Measurements from ENCODE around the gene POLD3. TPM values are rescaled to one million over a fixed set of nuclear protein-coding genes. Genes with fewer than 3 reads are reported as not detected.
"Not testable (repeated sequence)": the region's sequence is repeated elsewhere in the genome, so short reads cannot be mapped to it uniquely, and the experiment has no call there.

POLD3 gene
- polyA plus RNA-seq, 10 donors, result 11.1 to 20.8 (median 14.4) TPM

DNA sequence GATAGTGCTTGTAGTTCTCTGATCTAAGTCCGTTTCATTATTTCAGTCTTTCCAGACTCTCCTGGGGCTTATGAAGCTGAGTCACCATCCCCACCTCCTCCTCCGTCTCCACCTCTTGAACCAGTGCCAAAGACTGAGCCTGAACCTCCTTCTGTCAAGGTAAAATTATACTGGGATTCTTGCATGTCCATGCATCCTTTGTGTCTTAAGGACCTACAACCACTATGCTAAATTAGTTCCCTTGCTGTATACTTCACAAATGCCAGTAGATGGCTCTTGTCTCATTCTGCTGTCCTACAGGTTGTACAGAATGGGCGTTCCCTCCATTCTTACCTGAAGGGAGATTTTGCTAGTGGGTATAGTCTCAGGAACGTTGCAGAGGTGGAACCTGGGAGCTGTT is 42.2 kb downstream of the POLD3 start:
- no peak for DNase-seq

DNA sequence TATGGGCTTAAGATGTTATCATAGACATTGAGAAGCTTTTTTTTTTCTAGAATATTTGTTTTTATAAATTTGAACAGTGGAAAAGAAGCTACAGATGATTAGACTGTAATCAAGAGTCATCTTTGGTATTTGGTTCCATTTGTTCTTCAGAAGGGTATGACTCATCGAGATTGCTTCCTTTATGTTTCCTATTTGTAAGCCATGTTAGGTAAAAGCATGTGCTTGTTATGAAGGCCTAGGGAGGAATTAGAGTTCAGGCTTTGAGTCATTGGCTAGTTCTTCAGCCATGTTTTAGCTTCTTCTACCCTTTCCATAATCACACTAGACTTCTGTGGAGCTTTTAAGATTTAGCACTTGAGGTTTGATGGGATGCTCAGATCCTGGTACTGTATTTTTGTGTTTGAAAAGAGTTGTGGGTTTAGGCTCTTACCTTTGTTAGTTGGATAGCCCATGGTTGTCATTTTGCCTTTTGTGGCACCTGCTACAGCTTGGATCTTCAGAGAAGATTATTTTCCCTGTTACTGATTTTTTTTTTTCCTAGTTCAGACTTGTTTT is 44.3 kb downstream of the POLD3 start:
- DNase-seq, result peak in 1 of 3 donors; percentile 59

DNA sequence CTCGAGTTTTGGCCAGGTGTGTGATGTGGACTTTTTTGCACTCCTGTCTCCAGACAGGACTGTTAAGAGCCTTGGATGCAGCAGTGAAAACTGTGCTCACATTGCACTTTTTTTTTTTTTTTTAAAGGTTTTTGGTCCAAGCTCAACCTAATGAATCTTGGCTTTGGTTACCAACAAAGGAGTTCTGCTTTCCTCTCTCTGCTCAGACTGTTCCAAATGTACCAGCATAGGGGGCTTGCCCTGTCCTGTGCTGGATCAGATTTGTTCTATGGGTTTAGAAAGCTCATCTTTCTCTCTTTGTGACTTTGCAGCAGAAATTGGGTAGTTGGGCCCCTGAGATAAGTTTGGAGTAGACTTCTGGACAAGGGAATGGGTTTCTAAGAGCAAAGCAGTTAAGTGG is 45.3 kb downstream of the POLD3 start:
- DNase-seq, result no peak

DNA sequence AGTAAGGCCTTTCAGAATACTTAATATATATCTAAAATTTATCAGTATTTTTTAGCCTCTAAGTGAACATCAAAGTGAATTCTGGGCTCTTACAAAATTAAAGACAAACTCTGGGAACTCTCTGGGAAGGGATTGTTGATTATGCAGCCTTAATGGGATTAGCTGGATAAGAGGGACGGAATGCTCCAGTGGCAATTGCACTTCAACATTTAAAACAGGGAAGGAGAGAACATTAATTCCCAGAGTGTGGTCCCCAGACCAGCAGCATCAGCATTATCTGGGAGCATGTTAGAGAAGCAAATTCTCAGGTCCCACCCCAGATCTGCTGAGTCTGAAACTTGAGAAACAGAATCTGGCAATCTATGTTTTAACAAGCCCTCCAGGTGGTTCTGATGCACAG is 46.5 kb downstream of the POLD3 start:
- no peak for DNase-seq

DNA sequence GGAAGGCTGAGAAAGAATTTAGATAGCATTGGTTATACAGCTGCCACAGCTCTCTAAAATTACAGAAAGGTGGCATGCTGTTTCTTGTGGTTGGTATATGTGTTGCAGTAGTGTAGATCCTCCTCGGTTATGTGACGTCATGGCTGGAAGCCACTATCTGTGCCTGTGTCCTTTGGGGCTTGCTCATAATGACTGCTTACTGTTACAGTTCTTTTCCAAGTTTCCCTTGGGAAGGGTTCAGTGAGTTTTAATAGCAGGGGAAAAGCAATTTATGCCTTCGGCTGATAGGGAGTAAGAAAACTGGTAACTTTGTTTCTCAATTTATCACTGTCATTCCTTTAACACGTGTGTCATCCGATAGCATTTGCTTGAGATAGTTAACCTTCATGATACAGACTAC is 47.2 kb downstream of the POLD3 start:
- no peak for DNase-seq

DNA sequence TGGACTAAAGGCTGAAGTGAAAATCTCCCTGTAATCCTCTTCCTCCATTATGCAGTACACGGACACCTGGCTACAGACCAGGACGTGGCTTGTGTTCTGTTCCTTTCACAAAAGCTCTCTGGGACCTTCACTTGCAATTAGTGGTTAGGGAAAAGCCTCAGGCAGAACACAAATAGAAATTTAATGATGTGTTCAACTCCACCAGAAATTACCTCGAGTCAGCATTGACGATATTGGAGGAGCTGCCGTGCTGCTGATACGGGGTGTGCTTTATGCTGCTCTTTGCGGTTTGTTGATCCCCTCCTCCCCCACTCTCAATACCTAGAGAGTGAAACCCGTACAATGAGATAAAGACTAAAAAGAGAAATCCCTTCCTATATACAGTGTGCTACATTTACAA is 48.9 kb downstream of the POLD3 start:
- DNase-seq, result no peak

DNA sequence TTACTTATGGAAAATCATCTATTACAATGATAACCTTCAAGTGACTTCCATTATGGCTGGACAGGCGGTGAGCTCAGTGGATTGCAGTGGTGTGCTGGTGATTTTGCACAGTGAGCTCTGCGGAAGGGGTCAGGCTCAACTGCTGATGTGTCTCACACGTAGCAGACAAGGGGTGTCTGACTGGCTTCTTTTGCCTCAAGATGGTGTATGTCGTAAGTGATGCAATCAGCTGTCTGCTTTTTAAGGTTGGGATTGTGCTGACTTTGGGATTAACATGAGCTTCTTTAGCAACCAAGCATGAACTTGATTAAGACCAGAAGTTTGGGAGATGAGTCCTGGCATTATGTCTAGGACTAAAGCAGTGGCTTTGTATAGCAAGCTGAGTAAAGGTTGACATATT is 49.5 kb downstream of the POLD3 start:
- DNase-seq, result no peak

DNA sequence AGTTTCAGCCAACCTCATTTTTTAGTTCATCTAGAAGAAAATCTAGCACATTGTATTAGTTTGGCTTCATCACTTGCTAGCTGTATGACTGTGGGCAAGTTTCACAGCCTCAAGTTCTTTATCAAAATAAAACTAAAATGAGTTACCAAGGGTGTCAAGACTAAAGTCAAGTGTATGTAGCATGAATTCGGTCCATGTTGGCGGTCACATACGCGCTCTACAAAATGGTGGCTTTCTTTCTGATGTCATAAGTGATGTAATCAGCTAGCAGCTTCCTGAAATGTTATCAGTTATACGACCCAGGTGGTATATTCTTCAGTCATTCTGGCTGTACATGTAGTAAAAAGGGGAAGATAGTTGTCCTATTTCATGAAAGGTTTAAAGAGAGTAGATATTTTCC is 50.5 kb downstream of the POLD3 start:
- DNase-seq, result no peak

DNA sequence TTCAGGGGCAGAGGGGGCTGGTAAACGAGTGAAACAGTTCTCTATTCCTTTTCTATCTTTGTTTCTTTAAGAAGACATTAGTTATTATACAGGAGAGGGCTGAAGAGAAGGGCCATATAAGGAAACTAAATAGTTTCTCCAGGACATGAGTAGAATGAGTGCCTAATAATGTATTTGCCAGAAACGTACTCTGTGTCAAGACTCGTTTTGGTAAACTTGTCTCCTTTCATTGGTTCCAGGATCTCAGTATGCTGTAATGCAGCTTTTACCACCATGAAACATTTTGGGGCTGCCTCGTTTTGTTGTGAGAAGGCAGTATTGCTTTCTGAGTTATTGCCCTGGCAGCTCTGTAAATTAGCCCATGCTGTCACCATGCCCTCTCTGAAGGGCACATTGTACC is 51.7 kb downstream of the POLD3 start:
- DNase-seq, result no peak

DNA sequence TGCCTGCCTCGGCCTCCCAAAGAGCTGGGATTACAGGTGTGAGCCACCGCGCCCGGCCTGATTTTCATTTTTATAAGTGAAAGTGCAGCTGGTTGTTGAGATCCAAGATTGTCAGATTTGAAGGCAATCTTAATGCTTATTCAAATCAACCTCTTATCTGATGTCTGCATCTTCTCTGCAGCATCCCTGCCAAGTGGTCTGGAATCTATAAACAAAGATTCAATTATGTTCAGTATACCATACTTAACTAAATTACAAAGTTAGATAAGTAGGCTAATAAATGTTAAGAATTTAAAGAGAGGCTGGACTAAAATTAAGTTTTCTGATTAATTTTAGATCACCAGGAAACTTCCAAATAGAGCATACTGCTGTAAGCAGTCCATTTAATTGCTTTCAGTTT is 53.8 kb downstream of the POLD3 start:
- no peak for DNase-seq

DNA sequence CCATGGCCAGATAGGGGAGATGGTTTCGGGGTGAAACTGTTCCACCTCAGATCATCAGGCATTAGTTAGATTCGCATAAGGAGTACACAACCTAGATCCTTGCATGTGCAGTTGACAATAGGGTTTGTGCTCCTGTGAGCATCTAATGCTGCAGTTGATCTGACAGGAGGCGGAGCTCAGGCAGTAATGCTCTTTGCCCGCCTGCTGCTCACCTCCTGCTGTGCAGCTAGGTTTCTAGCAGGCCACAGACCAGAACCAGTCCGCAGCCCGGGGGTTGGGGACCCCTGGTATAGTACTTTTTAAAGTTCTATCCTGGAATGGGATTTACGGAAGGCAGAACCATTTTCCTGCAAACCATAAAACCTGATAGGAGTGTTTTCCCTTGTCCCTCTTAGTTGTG is 54.6 kb downstream of the POLD3 start:
- DNase-seq, result no peak

DNA sequence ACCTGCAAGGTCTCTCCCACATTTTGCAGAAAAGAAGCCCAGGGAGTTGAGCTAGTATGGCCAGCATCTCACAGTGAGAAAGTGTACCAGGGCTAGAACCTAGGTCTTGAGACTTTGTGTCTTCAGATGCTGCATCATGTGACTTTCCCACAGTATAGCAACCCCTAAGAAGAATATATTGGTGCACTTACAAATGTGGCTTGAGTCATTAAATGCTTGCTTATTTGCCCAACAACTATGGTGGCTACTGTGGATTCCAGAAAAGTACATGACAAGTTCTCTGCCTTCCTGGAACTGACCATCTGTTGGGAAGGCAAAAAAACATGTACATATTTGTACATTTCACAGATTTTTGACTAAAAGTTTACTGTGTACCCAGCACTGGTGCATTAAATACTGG is 55.0 kb downstream of the POLD3 start:
- DNase-seq, result no peak

DNA sequence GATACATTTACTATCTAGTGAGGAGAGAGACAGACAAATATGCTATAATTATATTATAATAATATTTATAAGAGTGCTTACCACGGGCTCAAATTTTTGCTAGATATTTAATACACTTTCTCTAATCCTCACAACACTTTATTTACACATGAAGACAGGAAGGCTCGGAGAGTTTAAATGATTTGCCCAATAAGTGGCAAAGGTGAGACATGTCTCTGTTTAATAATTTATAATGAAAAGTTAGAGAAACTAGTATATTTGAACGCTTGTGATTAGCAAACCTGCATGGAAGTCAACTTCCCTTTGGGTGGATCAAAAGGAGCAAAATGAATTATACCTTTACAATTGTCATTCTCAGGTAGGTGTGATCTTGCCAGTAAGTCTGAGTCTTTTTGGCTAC is 55.4 kb downstream of the POLD3 start:
- DNase-seq, result no peak

DNA sequence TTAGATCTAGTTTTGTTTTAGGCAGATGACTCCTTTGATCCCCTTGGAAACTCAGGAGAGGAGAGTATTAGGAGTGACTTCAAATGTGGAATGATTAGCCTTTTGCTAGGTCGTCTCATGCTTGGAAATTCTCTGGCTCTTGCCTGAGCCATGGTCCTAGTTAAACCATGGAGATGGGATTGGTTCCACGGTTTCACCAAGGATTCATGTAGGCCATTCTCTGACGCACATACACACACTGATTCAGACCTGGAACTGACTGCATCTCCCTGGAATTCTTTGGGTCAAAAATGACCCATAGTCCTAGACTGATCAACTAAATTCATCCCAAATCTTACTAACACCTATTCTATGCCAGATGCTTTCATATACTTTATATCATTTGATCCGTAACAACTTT is 56.5 kb downstream of the POLD3 start:
- DNase-seq, result no peak

DNA sequence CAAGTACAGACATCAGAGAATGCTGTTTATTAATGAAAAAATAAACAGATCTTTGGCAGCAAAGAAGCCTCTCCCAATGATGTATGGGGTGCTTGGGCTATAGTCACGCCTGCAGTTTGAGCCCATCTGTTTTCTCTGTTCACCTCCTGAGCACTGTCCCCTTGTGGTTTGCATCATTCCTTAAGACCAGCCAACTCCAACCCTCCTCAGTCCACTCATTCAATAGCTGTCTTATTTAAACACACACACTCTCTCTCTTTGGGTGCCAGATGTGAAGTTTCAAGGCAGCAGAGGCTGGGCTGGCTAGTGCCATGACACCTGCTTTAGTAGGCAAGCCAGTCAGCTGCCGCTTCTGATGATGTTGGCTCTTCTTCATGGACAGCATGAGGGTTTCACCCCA is 58.1 kb downstream of the POLD3 start:
- DNase-seq, result peak; percentile 45 to 91 (median 76)

DNA sequence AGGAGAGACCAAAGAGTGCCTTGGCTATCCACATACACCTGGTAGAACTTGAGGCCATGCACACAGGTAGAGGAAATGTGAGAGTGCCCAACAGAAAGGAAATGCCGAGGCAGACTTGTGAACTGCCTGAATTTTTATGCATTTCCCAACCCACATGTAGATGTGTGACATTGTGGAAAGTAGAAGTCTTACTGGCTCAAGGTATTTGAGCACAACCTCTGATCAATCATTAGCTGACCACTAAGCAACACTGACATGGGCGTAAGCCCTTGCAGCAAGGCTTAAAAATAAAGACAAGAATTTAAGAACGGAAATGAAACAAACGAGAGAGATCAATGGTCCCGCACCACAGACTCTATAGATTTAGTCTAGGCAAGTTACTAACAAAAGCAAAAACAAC is 62.6 kb downstream of the POLD3 start:
- no peak for DNase-seq

DNA sequence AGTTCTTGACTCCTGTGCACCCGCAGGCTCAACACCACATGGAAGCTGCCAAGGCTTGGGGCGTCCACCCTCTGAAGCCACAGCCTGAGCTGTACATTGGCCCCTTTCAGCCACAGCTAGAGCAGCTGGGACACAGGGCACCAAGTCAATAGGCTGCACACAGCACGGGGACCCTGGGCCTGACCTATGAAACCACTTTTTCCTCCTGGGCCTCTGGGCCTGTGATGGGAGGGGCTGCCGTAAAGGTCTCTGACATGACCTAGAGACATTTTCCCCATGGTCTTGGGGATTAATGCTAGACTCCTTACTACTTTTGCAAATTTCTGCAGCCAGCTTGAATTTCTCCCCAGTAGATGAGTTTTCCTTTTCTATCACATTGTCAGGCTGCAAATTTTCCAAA is 66.7 kb downstream of the POLD3 start:
- DNase-seq, result not testable (repeated sequence)

DNA sequence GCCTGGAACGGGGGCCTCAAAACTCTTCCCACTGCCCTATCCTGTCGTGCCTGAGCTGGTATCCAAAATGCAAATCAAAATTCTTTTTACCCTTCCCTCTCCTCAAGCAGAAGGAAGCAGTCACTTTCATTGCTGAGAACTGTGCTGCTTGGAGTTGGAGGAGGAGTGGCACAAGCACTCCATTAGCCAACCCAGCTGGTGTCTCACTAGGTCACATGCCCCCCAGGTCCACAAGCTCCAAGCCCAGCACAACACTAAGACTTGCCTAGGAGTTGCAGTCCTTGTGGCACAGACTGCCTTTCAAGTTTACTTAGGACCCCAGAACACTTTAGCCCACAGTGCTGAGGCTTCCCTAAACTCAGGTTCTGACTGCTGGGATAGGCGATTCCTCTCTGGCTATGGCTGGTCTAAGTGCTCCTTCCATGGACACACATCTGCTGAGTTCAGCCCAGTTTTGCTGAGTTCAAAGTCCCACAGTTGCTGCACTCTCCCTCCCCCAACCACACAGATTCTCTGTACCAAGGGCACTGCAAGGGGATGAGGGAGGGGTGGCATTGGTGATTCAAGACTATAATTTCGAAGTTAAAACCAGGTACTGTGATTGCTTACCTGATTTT is 70.2 kb downstream of the POLD3 start:
- no peak for DNase-seq

DNA sequence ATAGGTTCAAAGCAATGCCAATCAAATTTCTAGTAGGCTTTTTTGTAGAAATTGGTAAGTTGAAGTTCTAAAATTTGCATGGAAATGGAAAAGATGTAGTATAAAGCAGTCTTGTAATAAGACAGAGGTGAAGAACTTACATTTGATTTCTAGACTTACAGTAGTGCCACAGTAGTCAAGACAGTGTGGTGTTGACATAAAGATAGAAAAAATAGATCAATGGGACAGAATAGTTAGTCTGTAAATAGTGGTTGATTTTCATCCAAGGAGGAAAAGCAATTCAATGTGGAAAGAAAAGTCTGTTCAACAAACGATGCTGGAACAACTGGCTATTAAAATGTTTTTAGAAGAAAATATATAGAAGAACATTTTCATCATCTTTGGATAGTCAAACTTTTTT is 70.9 kb downstream of the POLD3 start:
- DNase-seq, result no peak

DNA sequence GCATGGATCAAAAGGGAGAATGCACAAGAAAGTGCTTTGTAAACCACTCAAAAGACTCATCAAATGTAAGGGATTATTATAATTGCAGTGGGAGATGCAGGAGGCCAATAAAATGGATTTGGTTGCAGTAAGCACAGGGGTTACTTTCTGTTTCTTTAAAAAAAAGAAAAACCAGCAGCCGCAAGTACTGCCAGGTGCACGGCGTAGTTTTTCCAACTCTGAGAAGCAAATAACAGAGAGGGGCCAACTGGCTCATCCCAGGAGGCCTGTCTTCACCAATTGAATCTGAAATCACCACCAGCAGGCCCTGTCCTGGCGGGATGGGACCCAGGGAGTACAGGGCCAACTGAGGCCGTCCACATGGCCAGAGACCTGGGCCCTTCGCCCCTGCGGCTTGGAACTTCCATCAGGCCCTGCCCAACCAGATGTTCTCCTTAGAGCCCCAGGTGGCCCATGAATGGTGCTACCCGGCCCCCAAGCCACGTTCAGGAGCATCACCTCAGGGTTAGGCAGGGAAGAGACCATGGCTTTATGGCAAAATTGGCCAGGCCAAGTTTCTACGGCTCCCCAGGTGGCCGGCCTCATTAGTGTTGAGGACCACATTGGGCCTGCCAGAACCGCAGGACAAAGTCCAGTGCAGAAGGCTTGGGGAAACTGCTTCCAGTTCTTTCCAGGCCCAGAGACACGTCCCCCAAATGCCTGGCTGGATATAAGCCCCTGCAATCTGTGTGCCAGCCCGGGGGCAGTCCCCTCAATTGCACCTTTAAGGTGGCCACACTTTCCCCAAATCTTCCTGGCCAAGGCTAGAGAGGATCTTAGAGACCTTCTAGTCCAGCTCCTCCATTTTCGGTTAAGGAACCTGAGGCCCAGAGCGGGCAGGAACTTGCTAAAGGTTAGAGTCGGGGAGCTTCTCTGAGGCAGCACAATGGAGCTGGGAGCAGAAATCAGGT is 77.1 kb downstream of the POLD3 start:
- DNase-seq, result peak in 1 of 3 donors; percentile 55

DNA sequence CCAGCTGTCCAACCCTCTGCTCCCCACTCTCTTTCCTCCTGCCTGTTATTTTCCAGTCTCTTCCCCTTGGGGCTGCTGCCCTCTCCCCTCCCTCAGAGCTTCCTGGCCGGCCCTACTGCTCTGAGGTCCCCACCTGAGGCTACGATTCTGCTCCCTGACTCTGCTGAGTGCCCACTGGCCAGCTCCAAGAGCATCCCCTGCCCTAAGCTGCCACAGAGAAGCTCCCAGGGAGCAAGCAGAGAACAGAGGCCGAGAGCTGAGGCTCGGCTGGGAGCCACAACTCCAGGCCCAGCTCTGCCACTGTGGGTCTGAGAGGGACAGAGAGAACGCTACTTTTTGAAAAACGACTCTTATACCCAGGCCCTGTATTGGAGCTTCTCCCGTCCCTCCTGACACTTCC is 77.8 kb downstream of the POLD3 start:
- no peak for DNase-seq

DNA sequence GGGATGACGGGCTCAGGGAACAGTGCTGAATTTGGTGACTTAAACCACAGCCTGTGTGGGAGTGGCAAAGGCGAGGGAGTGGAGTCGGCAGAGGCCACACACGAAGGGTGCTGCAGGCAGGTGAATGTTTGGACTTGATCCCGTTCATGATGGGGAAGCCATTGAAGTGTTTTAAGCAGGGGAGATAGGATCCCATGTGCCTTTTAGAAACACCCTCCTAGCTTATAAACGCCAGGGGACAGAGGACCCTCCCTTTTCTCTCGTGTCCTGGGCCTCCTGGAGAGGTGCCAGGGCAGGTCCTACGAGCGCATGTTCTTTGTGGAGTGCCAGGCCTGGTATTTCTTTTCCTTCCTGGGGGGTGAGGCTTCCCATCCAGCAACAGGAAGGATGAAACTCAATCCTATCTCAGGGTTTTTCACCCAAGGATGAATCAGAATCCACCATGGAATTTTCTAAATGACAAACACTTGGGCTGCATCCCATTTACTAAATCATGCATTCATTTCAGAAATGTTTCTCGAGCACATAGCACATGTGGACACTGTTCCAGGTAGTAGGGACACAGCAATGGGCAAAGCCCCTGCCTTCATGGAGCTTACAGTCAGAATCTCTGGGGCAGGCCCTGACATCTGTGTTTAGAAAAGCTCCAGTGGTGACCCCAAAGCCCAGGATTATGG is 79.3 kb downstream of the POLD3 start:
- DNase-seq, result peak in 1 of 3 donors; percentile 60
